Cerebellar nuclear complex (tissue), 1 donor: ENCODE results near the gene RETSAT.
"Not testable (repeated sequence)": the region's sequence is repeated elsewhere in the genome, so short reads cannot be mapped to it uniquely, and the experiment has no call there.

Experiments used
- DNase-seq, 2 experiments: peaks; one replicate each; lab custom pipeline; 2025; lab: John Stamatoyannopoulos, UW

RETSAT gene

DNA sequence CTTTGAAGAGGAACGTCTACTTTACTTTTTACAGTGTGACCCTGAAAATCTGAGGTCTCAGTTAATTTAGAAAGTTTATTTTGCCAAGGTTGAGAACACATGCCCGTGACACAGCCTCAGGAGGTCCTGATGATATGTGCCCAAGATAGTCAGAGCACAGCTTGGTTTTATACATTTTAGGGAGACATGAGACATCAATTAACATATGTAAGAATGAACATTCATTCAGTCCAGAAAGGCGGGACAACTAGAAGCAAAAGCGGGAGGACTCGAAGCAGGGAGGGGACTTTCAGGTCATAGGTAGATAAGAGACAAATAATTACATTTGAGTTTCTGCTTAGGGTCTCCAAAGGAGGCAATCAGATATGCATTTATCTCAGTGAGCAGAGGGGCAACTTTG lies 23.9 kb upstream of the RETSAT start:
- no peak for DNase-seq

DNA sequence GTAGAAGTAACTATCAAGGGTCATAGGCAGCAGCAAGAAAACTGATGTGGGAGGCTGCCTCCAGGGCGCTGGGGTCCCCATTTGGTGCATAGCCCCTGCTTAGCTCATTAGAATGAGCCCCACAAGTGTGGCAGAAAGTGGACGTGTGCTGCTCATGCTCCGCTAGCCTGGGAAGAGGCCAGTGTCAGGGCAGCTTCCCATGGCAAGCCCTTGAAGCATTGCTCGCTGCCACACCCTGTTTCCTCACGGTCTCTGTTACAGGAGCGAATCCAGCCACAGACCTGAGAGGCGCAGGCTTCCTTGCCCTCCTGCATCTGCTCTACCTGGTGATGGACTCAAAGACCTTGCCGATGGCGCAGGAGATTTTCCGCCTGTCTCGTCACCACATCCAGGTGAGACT lies 22.8 kb upstream of the RETSAT start:
- DNase-seq, result no peak

DNA sequence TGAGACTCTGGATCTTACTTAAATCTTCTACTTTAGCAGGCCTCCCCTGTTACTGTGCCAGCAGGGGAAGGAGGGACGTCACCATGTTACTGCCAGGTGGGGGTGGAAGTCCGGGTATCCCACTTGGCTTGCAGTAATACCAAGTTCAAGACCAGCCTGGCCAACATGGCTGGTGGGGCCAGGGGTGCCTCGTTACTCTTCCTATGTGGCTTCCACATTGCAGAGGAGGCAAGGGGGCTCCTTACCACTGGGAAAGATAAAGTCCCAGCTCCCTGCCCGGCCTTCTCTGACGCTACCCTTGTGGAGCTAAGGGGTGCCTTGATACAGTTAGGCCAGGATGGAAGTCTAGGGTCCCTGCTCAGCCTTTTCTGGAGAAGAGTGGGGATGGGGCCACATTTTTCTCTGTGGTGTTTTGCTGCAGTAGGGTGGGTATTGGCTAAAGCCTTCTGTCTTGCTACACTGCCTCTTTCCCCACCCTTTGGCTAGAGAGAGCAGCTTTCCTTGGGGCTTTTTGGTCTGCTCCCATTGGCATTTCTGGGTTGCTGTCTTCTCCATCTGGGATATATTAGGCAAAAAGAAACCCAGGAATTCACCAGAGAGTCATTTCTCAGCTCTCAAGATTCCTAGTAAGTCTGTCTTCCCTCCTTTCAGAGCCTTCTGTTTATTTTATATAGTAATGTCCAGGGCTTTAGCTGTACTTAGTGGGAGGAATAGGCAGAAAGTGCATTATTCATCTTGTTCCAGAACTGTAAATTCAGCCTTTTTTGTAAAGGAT lies 22.1 kb upstream of the RETSAT start:
- DNase-seq, result no peak

DNA sequence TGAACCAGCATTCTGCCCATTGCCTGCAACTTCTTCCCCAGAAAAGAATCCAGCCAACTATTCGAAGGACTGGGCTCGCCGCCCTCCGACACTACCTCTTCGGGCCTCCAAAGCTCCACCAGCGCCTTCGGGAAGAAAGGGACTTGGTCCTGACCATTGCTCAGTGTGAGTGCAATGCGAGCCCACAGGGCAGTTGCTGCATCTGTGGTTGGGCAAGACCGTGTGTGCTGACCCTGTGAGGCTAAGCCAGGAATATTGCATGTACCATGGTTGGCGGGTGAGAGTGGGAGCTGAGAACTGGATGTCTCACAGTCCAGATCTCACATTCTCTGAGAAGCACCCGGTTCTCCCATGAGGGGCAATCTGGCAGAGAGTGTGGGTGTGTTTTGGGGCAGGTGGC lies 16.7 kb upstream of the RETSAT start:
- DNase-seq, result no peak

DNA sequence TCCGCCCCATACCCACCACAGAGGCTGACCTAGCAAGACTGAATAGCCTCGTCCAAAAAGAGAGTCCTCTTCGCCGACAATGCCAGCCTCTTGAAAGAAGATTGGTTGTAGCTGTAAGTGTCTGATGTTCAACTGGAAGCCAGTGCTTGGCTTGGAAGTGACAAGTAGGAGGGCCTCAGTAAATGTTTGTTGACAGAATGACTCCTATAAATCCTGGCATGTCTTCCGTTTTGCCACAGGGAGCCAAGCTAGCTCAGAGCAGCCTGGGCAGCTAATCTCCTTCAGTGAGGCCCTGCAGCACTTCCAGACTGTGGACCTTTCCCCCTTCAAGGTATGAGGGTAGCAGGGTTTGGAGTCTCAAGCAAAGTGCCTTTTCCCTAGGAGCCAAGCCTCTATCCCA lies 15.2 kb upstream of the RETSAT start:
- no peak for DNase-seq

DNA sequence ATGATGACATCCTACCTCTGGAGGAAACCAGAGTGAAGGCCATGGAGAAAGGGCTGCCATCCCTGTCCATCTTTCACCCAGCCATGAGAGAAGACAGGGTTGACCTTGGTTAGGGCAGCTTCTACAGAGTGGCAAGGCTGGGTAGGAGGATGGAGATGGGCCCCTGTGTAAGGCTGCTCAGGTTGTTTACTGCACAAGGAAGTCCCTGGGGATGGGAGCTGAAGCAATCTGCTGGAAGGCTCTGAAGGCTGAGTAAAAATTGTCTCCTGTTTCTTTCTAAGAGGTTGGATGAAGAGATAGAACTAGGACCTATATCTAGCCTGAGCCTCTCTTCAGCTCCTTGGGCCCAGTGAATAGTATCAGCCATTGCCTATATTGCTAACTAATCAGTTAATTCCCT lies 14.6 kb upstream of the RETSAT start:
- no peak for DNase-seq

DNA sequence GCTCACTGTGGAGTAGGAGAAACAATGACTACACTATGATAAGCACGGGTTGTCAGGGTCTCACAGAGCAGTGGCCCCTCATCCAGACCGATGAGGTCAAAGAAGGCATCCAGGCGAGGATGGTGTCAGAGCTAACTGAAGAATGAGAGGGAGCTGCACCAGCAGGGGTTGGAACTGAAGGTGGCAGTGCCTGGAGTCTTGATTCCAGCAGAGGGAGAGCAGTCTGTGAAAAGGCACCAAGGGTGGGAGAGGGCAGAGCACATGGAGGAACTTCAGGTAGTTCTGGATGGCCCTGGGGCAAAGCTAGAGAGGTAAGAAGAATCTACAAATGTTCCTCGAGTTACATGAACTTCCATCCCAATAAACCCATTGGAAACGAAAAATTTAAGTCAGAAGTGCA lies 12.9 kb upstream of the RETSAT start:
- DNase-seq, result no peak

DNA sequence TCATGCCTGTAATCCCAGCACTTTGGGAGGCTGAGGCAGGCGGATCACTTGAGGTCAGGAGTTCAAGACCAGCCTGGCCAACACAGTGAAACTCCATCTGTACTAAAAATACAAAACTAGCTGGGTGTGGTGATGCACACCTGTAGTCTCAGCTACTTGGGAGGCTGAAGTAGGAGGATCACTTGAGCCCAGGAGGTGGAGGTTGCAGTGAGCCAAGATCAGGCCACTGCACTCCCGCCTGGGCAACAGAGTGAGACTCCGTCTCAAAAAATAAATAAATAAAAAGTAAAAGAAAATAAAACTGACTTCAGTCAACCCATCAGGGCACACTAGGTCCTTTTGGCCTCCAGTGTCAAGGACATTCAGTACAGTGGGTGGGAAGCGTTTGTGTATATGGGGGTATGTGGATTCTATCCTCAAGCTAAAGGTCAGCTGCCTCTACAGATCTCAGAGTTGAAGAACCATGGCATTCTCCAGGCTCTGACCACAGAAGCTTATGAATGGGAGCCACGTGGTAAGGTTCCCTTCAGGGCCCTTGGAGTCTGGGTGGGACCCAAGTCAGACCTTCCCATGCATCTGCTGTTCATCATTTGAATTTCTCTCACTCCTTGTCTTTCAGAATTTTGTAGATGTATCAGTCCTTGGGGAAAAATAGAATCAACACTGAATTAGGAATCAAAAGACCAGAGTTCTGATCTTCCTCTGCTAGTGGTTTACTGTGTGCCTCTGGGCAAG lies 8.5 kb upstream of the RETSAT start:
- DNase-seq, result not testable (repeated sequence)

DNA sequence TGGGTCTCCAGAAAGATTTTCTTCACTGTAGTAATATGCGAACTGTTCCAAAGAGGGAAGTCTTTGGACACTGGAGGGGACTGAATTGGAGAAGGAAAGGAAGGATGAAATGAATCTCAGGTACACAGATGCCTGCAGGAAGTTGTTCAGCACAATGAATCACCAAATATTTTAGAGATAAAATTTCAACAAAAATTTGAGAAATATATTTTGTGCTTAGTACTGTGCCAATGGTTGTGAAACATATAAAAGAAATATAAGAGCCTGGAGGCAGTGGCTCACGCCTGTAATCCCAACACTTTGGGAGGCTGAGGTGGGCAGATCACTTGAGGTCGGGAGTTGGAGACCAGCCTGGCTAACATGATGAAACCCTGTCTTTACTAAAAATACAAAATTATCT lies 3.4 kb upstream of the RETSAT start:
- no peak for DNase-seq

DNA sequence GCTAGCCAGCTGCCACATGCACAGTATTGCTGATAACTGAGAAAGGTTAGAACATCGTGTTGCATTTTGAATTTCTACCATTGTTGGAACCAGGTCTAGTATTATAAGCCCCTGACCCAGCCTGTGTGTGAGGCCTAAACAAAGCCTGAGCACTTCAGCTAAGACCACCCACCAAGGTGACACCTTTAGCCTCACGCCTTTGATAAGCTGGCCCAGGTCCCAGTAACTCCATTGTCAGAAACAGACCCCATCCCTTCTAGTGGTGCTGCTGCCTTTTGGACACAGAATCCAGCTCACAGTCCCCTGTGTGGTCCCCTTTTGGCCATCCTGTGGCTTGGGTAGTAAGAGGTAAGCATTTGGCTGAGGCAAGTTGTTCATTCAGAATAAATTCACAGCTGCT lies 1.9 kb upstream of the RETSAT start:
- DNase-seq, result no peak

DNA sequence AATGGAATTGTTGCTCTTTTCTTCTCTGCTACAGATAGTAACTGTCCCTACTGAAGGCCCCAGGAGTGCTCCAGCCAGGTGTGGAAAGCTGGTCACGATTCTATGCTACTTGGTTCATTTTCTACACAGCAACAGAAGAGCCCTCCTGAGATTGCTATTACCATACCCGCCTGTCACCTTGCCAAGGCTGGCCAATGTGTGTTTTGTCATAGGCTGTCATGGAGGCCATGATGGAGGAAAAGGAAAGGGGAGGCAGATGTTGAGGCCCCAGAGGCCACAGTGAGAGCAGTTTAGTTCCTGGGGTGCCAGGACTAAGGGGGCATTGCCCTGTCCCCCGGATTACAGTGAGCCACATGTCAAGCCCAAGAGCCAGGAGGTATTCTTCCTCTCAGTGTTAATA lies 1.2 kb upstream of the RETSAT start:
- DNase-seq, result no peak

DNA sequence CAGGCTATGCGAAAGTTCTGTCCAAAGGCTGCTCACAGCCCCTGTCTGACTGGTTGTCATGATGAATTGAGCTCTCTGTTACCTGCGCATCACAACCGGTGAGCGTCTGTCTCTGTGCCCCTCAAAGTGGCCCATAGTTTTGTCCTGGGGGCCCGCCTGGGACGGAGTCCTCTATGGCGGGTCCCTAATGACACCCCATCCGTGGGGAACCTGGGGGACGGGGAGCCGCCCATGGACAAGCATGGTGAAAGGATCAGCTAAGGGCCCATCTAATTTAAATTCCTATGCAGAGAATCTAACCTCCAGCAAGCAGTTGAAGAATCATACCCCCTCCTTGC lies 714 bp upstream of the RETSAT start:
- DNase-seq, result no peak

DNA sequence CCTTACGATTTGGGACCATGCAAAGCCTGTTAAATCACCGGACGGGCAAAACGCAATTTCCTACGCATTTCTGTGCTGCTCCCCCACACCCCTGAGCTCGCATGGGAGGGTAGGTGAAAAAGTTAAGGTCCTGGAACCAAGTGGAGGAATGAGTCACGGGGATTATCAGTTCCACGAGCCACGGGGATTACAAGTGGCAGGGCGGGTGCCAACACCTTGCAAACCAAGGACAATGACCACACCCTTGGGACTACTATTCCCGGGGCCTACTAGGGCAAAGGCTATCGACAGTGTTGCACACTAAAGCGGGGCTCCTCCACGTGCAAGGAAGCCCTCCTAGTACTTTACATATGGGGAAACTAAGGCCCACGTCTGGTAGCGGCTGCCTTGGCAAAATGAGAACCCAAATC lies 447 bp downstream of the RETSAT start:
- DNase-seq, result no peak

DNA sequence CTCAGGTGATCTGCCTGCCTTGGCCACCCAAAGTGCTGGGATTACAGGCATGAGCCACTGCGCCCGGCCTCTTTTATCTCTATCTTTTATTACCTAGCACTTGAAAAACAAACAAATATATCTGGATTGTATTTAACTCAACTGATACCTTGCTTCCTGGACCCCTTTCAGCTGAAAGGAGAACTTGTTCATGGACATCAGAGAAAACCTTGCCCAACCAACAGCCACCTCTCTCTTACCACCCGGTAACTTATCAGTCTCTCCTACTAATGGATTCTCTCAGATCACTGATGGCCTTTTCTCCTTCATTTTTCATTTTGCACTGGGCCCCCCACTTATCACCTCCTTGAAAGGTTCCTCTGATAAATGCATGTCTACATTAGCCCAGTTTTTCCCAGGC lies 6.7 kb downstream of the RETSAT start:
- no peak for DNase-seq

DNA sequence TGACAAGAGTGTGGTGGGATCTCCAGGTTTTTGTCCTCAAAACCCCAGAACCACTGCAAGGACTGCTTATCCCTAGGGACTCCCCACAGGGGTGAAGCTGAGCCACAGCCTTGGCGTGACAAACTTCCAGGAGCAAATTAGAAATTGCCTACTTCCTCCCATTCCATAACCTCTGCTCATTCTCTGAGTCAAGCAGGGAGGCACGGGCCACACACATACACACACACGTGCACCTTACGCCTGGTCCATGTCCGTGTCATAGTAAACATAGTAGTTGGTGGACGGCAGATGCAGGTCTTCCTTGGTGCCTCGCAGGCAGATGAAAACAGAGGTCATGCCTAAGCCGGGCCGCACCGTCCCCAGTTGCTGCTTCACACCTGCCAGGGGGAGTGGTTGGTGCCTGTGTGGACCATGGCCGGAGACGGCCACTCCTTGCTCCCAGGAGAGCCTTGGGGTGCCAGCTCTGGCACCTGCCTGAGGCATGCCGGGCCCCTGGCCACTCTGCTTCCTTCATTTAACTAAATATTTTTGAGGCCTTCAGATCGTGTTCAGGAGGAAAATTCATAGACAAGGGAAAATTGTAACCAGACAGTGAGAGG lies 9.9 kb downstream of the RETSAT start:
- DNase-seq, result no peak

DNA sequence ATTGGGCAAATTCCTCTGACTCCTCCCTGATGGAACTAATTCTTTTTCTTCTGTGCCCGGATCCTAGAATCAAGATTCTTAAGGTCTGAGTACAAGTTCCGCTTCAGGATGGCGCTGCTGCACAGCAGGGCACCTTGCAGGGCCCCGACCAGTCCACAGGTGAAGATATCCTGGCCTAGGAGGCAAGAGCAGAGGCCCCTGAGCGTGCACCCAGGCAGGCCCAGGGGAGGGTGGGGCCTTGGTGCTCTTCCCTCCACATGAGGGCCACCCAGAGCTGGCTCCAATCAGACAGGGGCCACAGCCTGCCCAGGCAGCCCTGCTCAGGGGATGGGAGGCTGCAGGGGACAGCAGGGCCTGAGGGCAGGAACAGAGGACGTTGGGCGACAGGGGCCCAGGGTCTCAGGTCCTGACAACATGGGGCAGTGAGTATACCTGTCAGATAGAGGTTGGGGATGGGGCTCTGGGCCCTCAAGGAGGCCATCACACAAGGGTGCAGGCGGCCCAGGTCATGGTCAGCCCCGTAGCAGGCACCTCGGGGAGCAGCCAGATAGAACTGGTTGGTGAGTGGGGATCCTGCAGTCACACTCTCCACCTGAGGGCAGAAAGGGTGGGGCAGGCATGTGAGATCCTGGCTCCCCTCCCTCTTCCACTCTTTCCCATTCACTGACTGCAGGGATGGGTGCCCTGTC lies 11.0 kb downstream of the RETSAT start:
- DNase-seq, result not testable (repeated sequence)

DNA sequence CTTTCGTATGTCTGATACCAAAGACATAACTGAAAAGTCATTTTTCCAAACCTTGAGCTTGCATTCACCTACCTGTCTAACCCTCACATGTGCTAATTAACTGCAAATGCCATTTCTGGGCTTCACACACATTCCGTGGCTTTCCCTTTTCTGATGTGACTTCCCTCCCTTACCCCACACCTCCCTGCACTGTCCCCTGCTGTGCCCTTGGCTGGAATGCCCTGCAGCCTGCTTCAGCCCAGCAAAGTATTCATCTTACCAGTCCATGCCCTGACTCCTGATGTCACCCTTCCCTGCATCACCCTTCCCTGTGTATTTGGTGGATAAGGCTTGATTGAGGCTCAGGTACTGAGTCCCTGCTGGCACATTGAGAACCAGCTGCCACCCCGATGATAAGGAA lies 12.2 kb downstream of the RETSAT start:
- DNase-seq, result no peak

DNA sequence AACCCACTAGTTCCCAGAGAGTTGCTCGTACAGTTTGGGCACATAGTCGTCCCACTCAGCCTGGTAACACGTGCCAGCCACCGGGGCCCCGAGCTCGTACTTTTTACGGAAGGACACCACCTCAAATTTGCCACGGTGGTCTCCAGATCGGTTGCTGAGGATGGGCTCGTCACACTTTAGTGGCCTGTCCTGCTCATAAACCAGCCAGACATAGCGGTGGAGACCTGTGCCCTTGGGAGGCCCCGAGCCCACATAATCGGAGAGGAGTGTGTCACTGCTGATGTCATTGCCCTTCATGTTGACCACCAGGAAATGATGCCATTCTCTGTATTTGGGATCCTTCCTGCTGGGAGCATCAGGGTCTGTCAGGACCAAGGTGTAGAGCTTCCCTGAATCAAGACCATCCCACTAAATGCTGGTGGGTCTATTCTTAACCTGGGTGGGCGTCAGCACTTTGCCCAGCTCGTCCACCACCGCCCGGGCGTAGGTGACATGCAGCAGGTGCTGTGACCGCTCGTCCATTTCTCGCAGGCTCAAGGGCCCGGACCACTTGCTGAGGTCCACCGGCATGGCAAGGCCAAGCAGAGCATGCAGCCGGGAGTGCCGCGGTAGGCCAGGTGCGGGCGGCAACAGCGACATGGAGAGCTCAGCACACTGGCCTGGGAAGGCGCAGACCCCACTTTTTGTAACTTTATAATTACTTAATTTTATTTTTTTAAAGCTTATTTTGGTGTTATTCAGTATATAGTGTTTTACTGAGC lies 12.9 kb downstream of the RETSAT start:
- DNase-seq, result no peak

DNA sequence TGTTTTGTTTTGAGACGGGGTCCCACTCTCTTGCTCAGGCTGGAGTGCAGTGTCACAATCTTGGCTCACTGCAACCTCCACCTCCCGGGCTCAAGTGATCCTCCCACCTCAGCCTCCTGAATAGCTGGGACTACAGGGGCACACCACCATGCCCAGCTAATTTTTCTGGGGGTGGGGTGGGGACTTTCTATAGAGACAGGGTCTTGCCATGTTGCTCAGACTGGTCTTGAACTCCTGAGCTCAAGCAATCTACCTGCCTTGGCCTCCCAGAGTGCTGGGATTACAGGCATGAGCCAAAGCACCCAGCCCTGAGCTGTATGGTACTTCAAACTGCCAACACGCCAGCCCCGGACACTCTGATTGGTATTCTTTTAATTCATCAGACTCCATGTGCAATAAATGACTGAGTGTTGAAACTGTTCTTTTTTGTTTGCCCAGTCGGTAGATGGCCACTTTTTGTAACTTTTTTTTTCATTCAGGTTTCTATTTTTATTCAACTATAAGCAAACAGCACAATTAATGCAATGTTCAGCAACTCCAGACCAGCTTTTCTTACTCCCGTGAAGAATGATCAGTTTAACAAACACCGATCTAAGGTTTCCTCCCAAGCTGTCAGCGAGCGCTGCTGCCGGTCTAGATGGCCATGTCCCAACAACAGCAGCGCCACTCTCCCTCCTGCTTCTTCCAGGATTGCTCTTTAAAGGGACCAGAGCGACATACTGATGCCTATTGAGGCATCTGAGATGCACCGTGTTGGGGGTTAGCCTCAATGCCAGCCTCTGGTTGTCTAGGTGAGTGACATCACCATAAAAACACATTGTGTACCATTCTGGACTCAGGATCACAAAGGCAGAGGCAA lies 14.1 kb downstream of the RETSAT start:
- DNase-seq, result no peak

DNA sequence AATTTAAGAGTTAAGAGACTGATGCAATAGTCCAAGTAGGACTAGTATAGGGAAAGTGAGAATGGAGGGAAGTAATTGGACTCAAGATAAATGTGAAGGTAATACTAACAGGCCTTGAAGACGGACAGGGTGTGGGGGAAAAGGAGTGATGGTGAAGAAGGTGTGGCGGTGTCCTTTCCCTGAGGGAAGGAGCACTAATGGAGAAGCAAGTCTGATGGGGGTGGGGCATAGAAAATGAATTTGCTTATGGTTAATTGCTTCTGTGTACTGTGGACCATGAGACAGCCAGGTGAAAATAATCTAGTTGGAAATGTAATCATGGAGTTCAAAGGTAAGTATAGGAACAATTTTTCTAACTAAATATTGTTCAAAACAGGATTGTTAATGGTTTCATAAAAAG lies 19.4 kb downstream of the RETSAT start:
- DNase-seq, result no peak

DNA sequence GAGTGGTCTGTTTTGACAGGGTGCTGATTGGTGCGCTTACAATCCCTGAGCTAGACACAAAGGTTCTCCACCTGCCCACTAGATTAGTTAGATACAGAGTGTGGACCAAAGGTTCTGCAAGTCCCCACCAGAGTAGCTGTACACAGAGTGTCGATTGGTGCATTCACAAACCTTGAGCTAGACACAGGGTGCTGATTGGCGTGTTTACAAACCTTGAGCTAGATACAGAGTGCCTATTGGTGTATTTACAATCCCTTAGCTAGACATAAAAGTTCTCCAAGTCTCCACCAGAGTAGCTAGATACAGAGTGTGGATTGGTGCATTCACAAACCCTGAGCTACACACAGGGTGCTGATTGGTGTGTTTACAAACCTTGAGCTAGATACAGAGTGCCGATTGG lies 20.5 kb downstream of the RETSAT start:
- DNase-seq, result not testable (repeated sequence)
